Lung microvascular endothelial cell (primary cell): Measurements from ENCODE around the gene GTF3C4. TPM values are rescaled to one million over a fixed set of nuclear protein-coding genes. Genes with fewer than 3 reads are reported as not detected.
A peak's percentile ranks its signal among the peaks of the same experiment; 100 is the strongest.
"Not testable (repeated sequence)": the region's sequence is repeated elsewhere in the genome, so short reads cannot be mapped to it uniquely, and the experiment has no call there.

Experiments
- DNase-seq, 2 donors: peaks; one replicate each; pipeline versions ENCODE4 v3.0.0 to v3.0.0-alpha.2; 2010; ENCODE audit warnings: low read depth in 2 of 2
- total RNA-seq: library from RNA; depleted of rRNA; stranded (reverse); fragments of >200 nt; gene quantifications from 2 replicates; pipeline ENCODE4 v1.2.1, GENCODE V29; 2014

Gene GTF3C4
- total RNA-seq, 1 donor from 2014 or later, result 9.9 TPM

DNA sequence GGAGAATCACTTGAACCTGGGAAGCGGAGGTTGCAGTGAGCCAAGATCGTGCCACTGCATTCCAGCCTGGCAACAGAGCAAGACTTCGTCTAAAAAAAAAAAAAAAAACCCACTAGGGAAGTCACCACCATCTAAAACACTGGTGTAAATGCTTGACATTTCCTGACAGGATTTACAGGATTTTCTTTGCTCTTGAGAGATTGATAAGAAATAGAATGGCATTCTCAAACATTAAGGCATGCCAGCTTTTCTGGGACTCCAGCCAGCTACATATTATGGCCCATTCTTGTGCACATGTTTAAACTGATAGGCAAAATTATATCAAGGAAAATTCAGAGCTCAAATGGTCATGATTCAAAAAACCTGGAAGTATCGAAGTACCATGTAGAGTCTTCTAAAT is 28.7 kb downstream of the GTF3C4 start:
- DNase-seq, result peak in 1 of 2 donors; percentile 8

DNA sequence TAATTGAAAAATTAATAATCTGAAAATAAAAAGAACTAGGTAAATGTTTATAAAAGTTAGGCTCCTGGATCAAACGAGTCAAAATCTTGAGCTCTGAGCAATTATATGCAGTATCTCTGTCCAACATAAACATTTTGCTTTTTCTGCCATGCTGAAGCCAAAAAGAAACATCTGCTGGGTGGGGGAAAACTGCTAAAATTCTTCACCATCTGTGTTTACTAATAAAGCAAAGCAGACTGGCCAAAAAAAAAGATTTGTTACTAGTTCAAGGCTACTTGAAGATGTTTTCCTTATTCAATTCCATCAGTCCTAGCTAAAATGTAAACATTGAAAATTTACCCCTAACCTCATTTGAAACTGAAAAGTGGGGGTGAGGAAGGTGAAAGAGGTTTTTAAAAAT is 29.7 kb downstream of the GTF3C4 start:
- no peak for DNase-seq

- DNase-seq, result no peak
These were observed 32.0 kb downstream of the GTF3C4 start for GRCh38 chr9:132702254-132702653.

DNA sequence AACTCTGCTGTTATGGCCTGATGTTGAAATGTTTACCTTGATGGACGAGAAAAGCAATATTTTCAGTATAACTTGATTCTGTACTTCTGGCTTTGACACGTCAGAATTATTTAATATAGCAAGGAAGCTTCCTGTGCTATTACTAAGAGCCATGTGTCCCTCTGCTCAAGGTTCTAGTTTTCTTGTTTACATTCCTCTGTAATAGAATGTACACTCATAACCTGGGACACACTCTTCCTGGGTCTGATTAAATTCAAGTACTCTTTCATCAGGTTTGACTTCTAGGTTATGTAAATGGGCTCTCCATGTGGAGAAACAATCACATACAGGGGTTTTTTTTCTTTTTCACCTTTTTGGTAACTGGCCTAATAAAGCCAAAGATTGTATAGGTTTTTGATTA is 33.1 kb downstream of the GTF3C4 start:
- DNase-seq, result peak in 1 of 2 donors; percentile 3

- DNase-seq, result no peak
These were observed 38.0 kb downstream of the GTF3C4 start for GRCh38 chr9:132708239-132708638.

DNA sequence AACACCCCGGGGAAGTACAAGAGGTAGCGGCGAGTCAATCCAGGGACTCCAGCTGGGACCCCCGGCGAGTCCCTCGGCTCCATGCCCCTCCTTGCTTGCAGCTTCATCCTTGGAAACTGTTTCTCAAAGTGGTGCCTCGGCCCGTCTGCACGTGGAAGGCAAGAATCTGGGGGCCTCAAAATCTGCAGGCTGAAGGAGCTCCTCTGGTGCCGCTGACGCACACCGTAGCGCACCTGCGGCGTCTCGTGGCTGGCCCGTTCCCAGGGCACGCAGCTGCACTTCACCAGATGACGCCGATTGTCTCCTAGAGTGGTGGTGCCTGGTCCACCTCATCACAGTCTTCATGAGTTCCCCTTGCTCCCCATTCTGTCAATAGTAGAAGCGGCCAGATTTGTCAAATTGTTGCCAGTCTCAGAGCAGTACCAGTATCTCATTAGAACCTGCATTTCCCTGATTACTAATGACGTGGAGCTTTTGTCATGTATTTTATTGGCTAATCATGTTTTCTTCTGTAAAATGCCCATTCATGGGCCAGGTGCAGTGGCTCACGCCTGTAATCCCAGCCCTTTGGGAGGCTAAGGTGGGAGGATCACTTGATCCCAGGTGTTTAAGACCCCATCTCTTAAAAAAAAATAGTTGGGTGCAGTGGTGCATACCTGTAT is 38.6 kb downstream of the GTF3C4 start:
- no peak for DNase-seq

GRCh38 chr9:132710333-132710732 is 40.1 kb downstream of the GTF3C4 start:
- no peak for DNase-seq

- DNase-seq, result not testable (repeated sequence)
These were observed 40.9 kb downstream of the GTF3C4 start for GRCh38 chr9:132711152-132711551.

- no peak for DNase-seq
These were observed 41.6 kb downstream of the GTF3C4 start for GRCh38 chr9:132711846-132712245.

DNA sequence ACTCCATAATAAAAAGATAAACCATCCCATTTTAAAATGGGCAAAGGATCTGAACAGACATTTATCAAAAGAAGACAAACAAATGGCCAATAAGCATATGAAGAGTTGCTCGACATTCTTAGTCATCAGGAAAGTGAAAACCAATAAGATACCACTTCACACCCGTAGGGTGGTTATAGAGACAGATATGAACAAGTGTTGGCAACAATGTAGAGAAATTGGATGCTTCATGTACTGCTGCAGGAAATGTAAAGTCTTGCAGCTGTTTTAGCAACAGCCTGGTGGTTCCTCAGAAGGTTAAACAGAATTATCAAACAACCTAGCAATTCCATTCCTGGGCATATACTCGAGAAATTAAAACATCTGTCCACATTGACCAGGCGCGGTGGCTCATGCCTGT is 42.5 kb downstream of the GTF3C4 start:
- no peak for DNase-seq

DNA sequence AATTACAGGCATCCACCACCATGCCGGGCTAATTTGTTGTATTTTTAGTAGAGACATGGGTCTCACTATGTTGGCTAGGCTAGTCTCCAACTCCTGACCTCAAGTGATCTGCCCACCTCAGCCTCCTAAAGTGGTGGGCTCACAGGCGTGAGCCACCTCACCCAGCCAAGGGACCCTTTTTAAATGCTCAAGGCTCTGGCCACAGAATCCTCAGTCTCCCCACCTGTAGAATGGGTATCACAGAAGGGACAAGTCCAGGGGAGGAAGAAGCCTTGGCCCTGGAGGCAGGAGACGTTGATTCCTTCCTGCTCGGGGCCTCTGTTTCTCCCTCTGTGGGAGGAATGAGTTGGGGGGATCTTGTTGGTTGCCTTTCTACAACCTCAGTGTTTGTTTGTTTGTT is 45.7 kb downstream of the GTF3C4 start:
- DNase-seq, result no peak

GRCh38 chr9:132717326-132717945 is 47.2 kb downstream of the GTF3C4 start:
- no peak for DNase-seq

GRCh38 chr9:132718381-132718928 is 48.2 kb downstream of the GTF3C4 start:
- DNase-seq, result not testable (repeated sequence)

DNA sequence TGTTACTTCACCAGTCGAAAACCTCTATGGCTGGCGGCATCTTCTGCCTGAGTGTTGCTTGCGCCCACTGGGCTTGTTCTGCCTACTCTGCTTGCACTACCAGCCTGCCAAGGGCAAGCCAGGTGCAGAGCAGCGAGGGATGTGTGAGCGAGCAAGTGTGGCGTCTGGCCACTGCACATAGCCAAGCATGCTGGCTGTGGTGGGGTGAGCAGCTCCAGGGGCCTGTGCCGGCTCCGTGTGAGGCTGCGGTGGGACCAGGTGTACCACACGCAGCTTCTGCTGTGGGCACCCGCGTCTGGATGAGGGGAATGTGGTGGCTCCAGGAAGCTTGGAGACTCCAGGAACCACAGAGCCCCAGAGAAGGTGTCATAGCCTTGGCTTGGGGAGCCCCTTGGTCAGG is 51.4 kb downstream of the GTF3C4 start:
- DNase-seq, result no peak

GRCh38 chr9:132722564-132723065 is 52.4 kb downstream of the GTF3C4 start:
- no peak for DNase-seq

GRCh38 chr9:132723809-132724208 is 53.5 kb downstream of the GTF3C4 start:
- no peak for DNase-seq

DNA sequence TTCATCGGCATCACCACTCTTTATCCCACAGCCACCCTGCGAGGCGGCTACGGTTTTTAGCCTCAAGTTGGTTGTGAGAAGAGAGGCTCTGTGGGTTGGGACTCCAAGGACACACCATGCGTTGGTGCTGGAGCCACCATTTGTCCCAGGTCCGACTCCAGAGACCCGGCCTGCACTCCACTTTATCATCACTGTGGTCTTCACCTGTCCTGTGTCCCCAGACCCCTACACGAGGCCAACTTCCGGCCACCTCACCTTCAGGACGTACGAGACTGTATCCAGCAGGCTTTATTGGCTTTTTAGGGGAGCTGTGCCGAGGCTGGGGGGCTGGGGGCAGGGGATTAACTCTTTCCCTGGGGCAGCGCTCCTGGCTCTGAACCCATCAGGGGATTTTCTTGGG is 55.0 kb downstream of the GTF3C4 start:
- DNase-seq, result no peak

DNA sequence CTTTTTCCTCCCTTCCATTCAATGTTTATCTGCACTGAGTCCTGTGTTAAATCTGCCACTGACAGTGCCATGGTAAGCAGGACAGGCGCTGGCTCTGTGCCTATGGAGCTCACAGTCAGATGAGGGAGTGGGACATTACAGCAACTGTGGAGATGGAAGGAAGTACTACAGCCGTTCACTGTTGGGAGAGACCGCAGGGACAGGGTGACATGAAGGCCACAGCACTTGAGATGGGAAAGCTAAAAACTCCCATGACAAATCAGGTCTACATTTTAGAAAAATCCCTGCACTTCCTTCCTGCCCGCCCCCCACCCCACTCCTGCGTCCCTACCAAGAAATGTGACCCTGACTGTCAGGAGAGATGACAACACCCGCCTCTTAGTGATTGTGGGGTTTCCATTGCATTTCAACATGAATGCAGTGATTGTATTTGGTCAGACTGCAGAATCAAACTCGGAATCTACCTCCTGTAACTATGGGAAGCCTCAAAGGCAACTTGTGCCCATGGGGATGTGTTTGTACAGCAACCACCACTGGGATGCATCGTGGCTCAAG is 56.4 kb downstream of the GTF3C4 start:
- DNase-seq, result no peak

GRCh38 chr9:132728071-132728470 is 57.8 kb downstream of the GTF3C4 start:
- DNase-seq, result no peak

GRCh38 chr9:132728497-132728896 is 58.2 kb downstream of the GTF3C4 start:
- DNase-seq, result no peak

- no peak for DNase-seq
These were observed 59.1 kb downstream of the GTF3C4 start for GRCh38 chr9:132729235-132729890.
